Peyer's patch (tissue), 4 donors: Measurements from ENCODE around the gene KRT39. TPM values are rescaled to one million over a fixed set of nuclear protein-coding genes. Genes with fewer than 3 reads are reported as not detected.

Experiments used
- DNase-seq, 3 donors: peaks; one replicate each; pipeline ENCODE4 v3.0.0-alpha.2; 2017 to 2019
- H3K27ac ChIP-seq, 4 donors: fragments of 200-600 bp; sonication (generic); one replicate each; pipeline ENCODE4 v1.5.1; 2016 to 2019
- H3K27me3 ChIP-seq, 2 donors: fragments of 200-600 bp; sonication (generic); one replicate each; pipeline ENCODE4 v1.5.1; 2019
- H3K36me3 ChIP-seq, 3 donors: fragments of 200-600 bp; sonication (generic); one replicate each; pipeline ENCODE4 v1.5.1; 2016 to 2019
- H3K4me1 ChIP-seq, 4 donors: fragments of 200-600 bp; sonication (generic); one replicate each; pipeline ENCODE4 v1.5.1; 2016 to 2019
- H3K4me3 ChIP-seq, 4 donors: fragments of 200-600 bp; sonication (generic); 1 replicate in 3 of 4; 2 replicates in 1 of 4; pipeline ENCODE4 v1.5.1; 2016 to 2019; ENCODE audit warnings: mild to moderate bottlenecking in 1 of 4
- H3K9me3 ChIP-seq, 4 donors: fragments of 200-600 bp; sonication (generic); one replicate each; pipeline ENCODE4 v1.5.1; 2016 to 2019; ENCODE audit warnings: mild to moderate bottlenecking in 1 of 4
- CTCF ChIP-seq, 6 experiments: fragments of 450-650 bp in 4 of 6; fragments of 200-600 bp in 2 of 6; sonication (generic) in 1 of 6; IDR thresholded peaks; one replicate each; pipeline ENCODE4 v1.5.1; 2017 to 2019; ENCODE audit warnings: antibody characterized with exemption in 6 of 6, mild to moderate bottlenecking in 3 of 6, moderate library complexity in 1 of 6
- POLR2A ChIP-seq, 2 donors: fragments of 450-650 bp; IDR thresholded peaks; one replicate each; pipeline ENCODE4 v1.5.1; 2017; ENCODE audit warnings: antibody characterized with exemption in 2 of 2, mild to moderate bottlenecking in 2 of 2, moderate library complexity in 2 of 2
- total RNA-seq, 4 donors: library from RNA; depleted of rRNA; stranded (reverse); fragments of >200 nt; gene quantifications; one replicate each; pipeline ENCODE4 v1.1.0, GENCODE V29; 2016

KRT39 gene
- total RNA-seq, 4 donors from 2014 or later, result not detected

- no peaks in the 10 kb centered on the region for H3K27me3 ChIP-seq
- H3K4me1 ChIP-seq, result peaks cover 0 to 8% (median 0%) of the 10 kb centered on the region in 4 donors
- H3K9me3 ChIP-seq, result no peaks in the 10 kb centered on the region
- H3K4me3 ChIP-seq, result no peak overlapping the region
- no peak for TF ChIP-seq CTCF (IDR thresholded peaks at IDR 0.05)
- H3K27ac ChIP-seq, result no peak overlapping the region
- DNase-seq, result no peak
- no peaks in the 10 kb centered on the region for H3K36me3 ChIP-seq
These were observed 17.3 kb downstream of the KRT39 start for GRCh38 chr17:40949418-40949817.

DNA sequence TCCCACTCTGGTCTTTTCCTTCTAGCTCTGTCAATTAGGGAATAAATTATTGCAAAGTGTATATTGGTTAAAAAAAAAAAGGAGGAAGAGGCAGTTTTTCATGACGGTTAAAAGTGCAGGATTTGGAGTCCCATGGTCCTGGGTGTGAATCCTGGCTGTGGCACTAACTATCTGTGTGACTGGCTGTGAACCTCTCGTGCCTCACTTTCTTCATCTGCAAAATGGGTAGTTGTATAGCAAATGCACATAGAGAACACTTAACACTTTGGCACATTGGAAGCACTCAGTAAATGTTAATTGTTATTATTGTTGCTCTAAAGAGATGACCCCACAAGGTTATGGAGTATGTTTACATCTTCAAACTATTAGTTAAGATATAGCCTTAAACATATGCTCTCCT, 18.8 kb downstream of the KRT39 start:
- TF ChIP-seq POLR2A (IDR thresholded peaks at IDR 0.05) (no peak), CTCF (IDR thresholded peaks at IDR 0.05) (no peak)

GRCh38 chr17:40945414-40945813, 21.3 kb downstream of the KRT39 start:
- Histone ChIP-seq H3K27me3 (no peaks in the 10 kb centered on the region), H3K4me3 (no peak overlapping the region), H3K9me3 (no peaks in the 10 kb centered on the region), H3K4me1 (peaks cover 0 to 8% (median 0%) of the 10 kb centered on the region in 4 donors), H3K27ac (no peak overlapping the region), H3K36me3 (no peaks in the 10 kb centered on the region)
- no peak for TF ChIP-seq POLR2A (IDR thresholded peaks at IDR 0.05)
- TF ChIP-seq CTCF (IDR thresholded peaks at IDR 0.05), result no peak
- no peak for DNase-seq

More for the DNA sequence above, 18.8 kb downstream of the KRT39 start:
- Histone ChIP-seq H3K4me3 (no peak overlapping the region), H3K27ac (no peak overlapping the region), H3K27me3 (no peaks in the 10 kb centered on the region), H3K9me3 (no peaks in the 10 kb centered on the region), H3K4me1 (peaks cover 0 to 8% (median 0%) of the 10 kb centered on the region in 4 donors), H3K36me3 (no peaks in the 10 kb centered on the region)
- no peak for DNase-seq

DNA sequence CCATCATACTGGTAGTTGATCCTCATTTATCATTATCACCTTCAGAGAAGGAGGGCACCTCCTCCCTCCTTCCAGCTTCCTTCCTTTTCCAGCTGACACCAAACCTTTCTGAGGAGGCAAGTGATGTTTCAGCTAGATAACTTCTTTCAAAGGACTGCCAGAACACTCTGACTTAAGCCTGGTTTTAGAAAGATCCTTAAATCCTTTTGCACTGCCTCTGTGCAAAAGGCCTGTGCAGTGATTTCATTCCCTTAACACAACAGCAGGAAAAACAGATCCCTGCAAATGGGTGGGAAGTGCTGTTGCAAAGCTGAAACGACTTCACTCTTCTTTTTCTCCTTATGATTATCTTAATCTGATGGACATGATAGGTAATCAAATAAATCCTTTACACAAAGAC, 22.2 kb downstream of the KRT39 start:
- Histone ChIP-seq H3K4me1 (peaks cover 0 to 6% (median 0%) of the 10 kb centered on the region in 4 donors), H3K27me3 (no peaks in the 10 kb centered on the region), H3K9me3 (no peaks in the 10 kb centered on the region), H3K4me3 (no peak overlapping the region), H3K27ac (no peak overlapping the region), H3K36me3 (no peaks in the 10 kb centered on the region)
- no peak for DNase-seq
- TF ChIP-seq POLR2A (IDR thresholded peaks at IDR 0.05), result no peak
- TF ChIP-seq CTCF (IDR thresholded peaks at IDR 0.05), result no peak

- Histone ChIP-seq H3K36me3 (no peaks in the 10 kb centered on the region), H3K4me3 (no peak overlapping the region), H3K4me1 (no peaks in the 10 kb centered on the region), H3K9me3 (no peaks in the 10 kb centered on the region), H3K27me3 (no peaks in the 10 kb centered on the region), H3K27ac (no peak overlapping the region)
- TF ChIP-seq POLR2A (IDR thresholded peaks at IDR 0.05), result no peak
- TF ChIP-seq CTCF (IDR thresholded peaks at IDR 0.05), result no peak
- DNase-seq, result no peak
These were observed 24.2 kb downstream of the KRT39 start for GRCh38 chr17:40942553-40942952.

- H3K27me3 ChIP-seq, result no peaks in the 10 kb centered on the region
- no peaks in the 10 kb centered on the region for H3K36me3 ChIP-seq
- TF ChIP-seq CTCF (IDR thresholded peaks at IDR 0.05), result no peak
- no peak for TF ChIP-seq POLR2A (IDR thresholded peaks at IDR 0.05)
- no peak for DNase-seq
- no peak overlapping the region for H3K4me3 ChIP-seq
- no peaks in the 10 kb centered on the region for H3K9me3 ChIP-seq
- no peak overlapping the region for H3K27ac ChIP-seq
- no peaks in the 10 kb centered on the region for H3K4me1 ChIP-seq
These were observed 26.5 kb downstream of the KRT39 start for GRCh38 chr17:40940266-40940665.
